ENCODE data around the gene MRPL3. TPM values are rescaled to one million over a fixed set of nuclear protein-coding genes. Genes with fewer than 3 reads are reported as not detected.
A peak's percentile ranks its signal among the peaks of the same experiment; 100 is the strongest.

Gene MRPL3
- total RNA-seq, 1 donor from 2014 or later = 77.7 TPM

- peaks cover 40% of the 10 kb centered on the region for H3K27me3 Mint-ChIP-seq (ENCODE audit: low read depth)
- H3K4me1 Mint-ChIP-seq = no peaks in the 10 kb centered on the region
- H3K9me3 Mint-ChIP-seq = no peaks in the 10 kb centered on the region
- no peak for TF ChIP-seq CTCF (IDR thresholded peaks at IDR 0.05; ENCODE audit: unreplicated experiment)
- H3K4me3 Mint-ChIP-seq = no peak overlapping the region
- H3K27ac Mint-ChIP-seq = no peak overlapping the region
- DNase-seq (ENCODE audit: low spot score in 2 of 2, unreplicated experiment in 2 of 2) = no peak
- H3K36me3 Mint-ChIP-seq = no peaks in the 10 kb centered on the region
Observed at GRCh38 chr3:131530388-131530787, 27.6 kb upstream of the MRPL3 start.

- H3K27ac Mint-ChIP-seq = no peak overlapping the region
- no peaks in the 10 kb centered on the region for H3K9me3 Mint-ChIP-seq
- peaks cover 51% of the 10 kb centered on the region for H3K27me3 Mint-ChIP-seq (ENCODE audit: low read depth)
- no peaks in the 10 kb centered on the region for H3K36me3 Mint-ChIP-seq
- H3K4me3 Mint-ChIP-seq = peak overlapping the region; percentile 24
- H3K4me1 Mint-ChIP-seq = no peaks in the 10 kb centered on the region
- DNase-seq (ENCODE audit: low spot score in 2 of 2, unreplicated experiment in 2 of 2) = peak; percentile 36 to 50
- no peak for TF ChIP-seq CTCF (IDR thresholded peaks at IDR 0.05; ENCODE audit: unreplicated experiment)
Observed at GRCh38 chr3:131526801-131527347, 24.1 kb upstream of the MRPL3 start.

- Mint-ChIP-seq H3K4me3 (no peak overlapping the region), H3K36me3 (no peaks in the 10 kb centered on the region), H3K9me3 (peaks cover 4% of the 10 kb centered on the region), H3K4me1 (no peaks in the 10 kb centered on the region), H3K27ac (no peak overlapping the region), H3K27me3 (ENCODE audit: low read depth) (peaks cover 43% of the 10 kb centered on the region)
- no peak for DNase-seq (ENCODE audit: low spot score in 2 of 2, unreplicated experiment in 2 of 2)
- no peak for TF ChIP-seq CTCF (IDR thresholded peaks at IDR 0.05; ENCODE audit: unreplicated experiment)
Observed at GRCh38 chr3:131518680-131519079, 15.9 kb upstream of the MRPL3 start.

- Mint-ChIP-seq H3K36me3 (peaks cover 3% of the 10 kb centered on the region), H3K9me3 (peaks cover 3% of the 10 kb centered on the region), H3K27ac (no peak overlapping the region), H3K27me3 (ENCODE audit: low read depth) (peaks cover 40% of the 10 kb centered on the region), H3K4me3 (no peak overlapping the region), H3K4me1 (peaks cover 16% of the 10 kb centered on the region)
- no peak for TF ChIP-seq CTCF (IDR thresholded peaks at IDR 0.05; ENCODE audit: unreplicated experiment)
- no peak for DNase-seq (ENCODE audit: low spot score in 2 of 2, unreplicated experiment in 2 of 2)
Observed at GRCh38 chr3:131505421-131505820, 2.6 kb upstream of the MRPL3 start.

GRCh38 chr3:131503320-131503635 lies 507 bp upstream of the MRPL3 start:
- Mint-ChIP-seq H3K36me3 (peaks cover 17% of the 10 kb centered on the region), H3K27me3 (ENCODE audit: low read depth) (peaks cover 40% of the 10 kb centered on the region), H3K9me3 (peaks cover 3% of the 10 kb centered on the region), H3K4me3 (peak overlapping the region; percentile 97), H3K4me1 (peaks cover 16% of the 10 kb centered on the region), H3K27ac (peak overlapping the region; percentile 6)
- no peak for TF ChIP-seq CTCF (IDR thresholded peaks at IDR 0.05; ENCODE audit: unreplicated experiment)
- no peak for DNase-seq (ENCODE audit: low spot score in 2 of 2, unreplicated experiment in 2 of 2)

GRCh38 chr3:131501949-131502348 lies 822 bp downstream of the MRPL3 start:
- no peak for DNase-seq (ENCODE audit: low spot score in 2 of 2, unreplicated experiment in 2 of 2)
- peaks cover 34% of the 10 kb centered on the region for H3K27me3 Mint-ChIP-seq (ENCODE audit: low read depth)
- H3K36me3 Mint-ChIP-seq = peaks cover 17% of the 10 kb centered on the region
- peak overlapping the region; percentile 97 for H3K4me3 Mint-ChIP-seq
- no peak for TF ChIP-seq CTCF (IDR thresholded peaks at IDR 0.05; ENCODE audit: unreplicated experiment)
- H3K27ac Mint-ChIP-seq = peak overlapping the region; percentile 96
- H3K9me3 Mint-ChIP-seq = no peaks in the 10 kb centered on the region
- H3K4me1 Mint-ChIP-seq = peaks cover 16% of the 10 kb centered on the region

Data from mesothelial cell of epicardium (in vitro differentiated cells).